Skeletal muscle satellite cell (primary cell): ENCODE results near the gene ARMH3.

Experiments used
- H3K27me3 ChIP-seq: 2 replicates; pipeline ENCODE4 v1.7.0; 2013; ENCODE audit warnings: low read length; ENCODE audit not compliant: control insufficient read depth, insufficient read depth
- H3K36me3 ChIP-seq: 2 replicates; pipeline ENCODE4 v1.7.0; 2013; ENCODE audit warnings: mild to moderate bottlenecking, control low read depth, low read length; ENCODE audit not compliant: insufficient read depth
- H3K4me1 ChIP-seq: 2 replicates; pipeline ENCODE4 v1.7.0; 2013; ENCODE audit warnings: low read length; ENCODE audit not compliant: control insufficient read depth, insufficient read depth
- H3K4me2 ChIP-seq: 2 replicates; pipeline ENCODE4 v1.7.0; 2013; ENCODE audit warnings: mild to moderate bottlenecking, low read length
- H3K4me3 ChIP-seq: 2 replicates; pipeline ENCODE4 v1.7.0; 2013; ENCODE audit warnings: low read length
- H3K9ac ChIP-seq: 2 replicates; pipeline ENCODE4 v1.7.0; 2013; ENCODE audit warnings: mild to moderate bottlenecking, low read depth, low read length, moderate library complexity
- H3K9me3 ChIP-seq: replicated peaks from 2 replicates; pipeline ENCODE4 v1.7.0; 2013; ENCODE audit warnings: mild to moderate bottlenecking, control low read depth, low read length

The ARMH3 gene

DNA sequence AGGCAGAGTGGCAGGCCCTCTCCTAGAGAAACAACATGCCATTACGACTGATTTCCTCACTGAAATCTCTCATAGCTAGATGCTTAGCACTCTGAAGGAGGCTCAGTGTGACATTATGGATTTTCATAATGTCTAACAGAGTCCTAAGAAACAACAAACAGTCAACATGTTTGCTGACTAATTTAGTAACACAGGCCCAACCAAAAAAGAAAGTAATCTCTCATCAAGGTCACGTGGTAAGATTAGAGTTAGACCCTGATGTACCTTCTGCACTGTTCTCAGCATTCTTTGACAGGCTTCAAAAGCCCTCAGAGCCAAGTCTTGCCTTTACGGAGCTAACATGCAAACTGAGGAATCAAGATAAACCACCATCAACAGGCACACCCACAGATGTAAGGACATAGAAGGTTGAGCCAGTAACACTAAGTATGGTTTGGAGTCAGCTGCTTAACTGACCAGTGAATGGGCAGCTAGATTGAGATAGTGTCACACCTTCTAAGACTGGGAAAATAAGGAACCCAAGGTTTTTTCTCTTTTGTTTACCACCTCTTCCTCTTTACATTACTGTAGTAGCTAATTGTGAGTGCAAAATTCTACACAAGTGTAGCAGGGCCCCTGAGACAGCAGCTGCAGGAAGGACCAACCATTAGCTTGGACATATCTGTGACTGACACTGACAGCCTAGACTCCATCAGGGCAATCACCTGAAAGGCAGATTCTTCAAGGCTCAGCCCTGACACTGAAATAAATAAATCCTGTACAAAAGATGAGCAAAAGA, 197.1 kb downstream of the ARMH3 start:
- Histone ChIP-seq H3K4me3 (no peak overlapping the region), H3K9me3 (no peaks in the 10 kb centered on the region), H3K27me3 (no peaks in the 10 kb centered on the region), H3K4me2 (no peak overlapping the region), H3K4me1 (peaks cover 9% of the 10 kb centered on the region), H3K36me3 (no peaks in the 10 kb centered on the region), H3K9ac (no peak overlapping the region)

DNA sequence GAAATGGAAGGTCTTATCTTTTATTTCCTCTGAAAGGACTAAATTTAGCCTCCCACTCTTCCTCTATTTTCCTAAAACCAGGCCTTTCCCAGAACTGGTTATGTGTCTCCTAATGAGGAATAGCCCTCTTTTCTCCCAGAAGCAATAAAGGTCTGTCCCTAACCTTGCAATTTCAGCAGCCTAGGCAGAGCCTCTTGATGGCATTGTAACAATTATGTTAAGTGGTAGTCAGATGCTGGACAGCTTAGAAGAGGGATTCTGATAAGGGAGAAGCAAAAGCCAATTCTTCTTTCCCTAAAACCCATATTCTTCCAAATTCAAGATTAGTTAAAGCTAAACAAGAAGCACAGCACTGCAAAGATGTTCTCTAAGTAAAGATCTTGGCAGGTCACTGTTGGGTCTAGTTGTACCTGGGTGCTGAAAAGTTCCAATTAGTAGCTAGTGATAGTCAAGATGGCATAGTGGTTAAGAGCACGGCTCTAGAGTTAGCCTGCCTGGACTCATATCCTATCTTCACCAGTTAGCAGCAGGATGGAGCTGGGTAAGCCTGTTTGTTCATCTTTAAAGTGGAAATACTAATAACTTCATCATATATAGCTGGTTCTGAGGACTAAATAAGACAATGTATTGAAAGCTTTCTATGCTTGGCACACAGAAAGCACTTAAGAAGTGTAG, 198.0 kb downstream of the ARMH3 start:
- Histone ChIP-seq H3K4me2 (no peak overlapping the region), H3K36me3 (no peaks in the 10 kb centered on the region), H3K27me3 (no peaks in the 10 kb centered on the region), H3K9me3 (no peaks in the 10 kb centered on the region), H3K4me1 (peaks cover 9% of the 10 kb centered on the region), H3K9ac (no peak overlapping the region), H3K4me3 (no peak overlapping the region)

DNA sequence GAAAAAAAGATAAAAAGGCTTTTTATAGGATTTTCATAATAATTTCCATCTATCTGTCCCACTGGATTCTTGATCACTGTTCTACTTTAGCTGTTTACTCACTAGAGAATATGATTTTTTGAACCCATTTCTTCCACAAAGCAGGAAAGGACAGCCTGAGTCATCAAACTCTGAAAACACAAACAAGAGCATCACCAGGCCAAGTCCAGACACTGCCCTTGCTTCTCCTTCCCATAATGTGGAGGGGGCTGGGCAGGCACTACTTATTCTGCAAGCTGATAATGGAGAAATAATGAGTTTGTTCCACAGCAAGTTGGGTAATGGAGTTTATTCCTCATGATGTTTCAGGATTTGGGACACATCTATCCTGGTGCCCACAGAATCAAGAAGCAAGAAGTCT, 199.3 kb downstream of the ARMH3 start:
- peaks cover 9% of the 10 kb centered on the region for H3K4me1 ChIP-seq
- H3K4me2 ChIP-seq: no peak overlapping the region
- H3K36me3 ChIP-seq: no peaks in the 10 kb centered on the region
- no peak overlapping the region for H3K9ac ChIP-seq
- H3K9me3 ChIP-seq: no peaks in the 10 kb centered on the region
- no peak overlapping the region for H3K4me3 ChIP-seq
- no peaks in the 10 kb centered on the region for H3K27me3 ChIP-seq

DNA sequence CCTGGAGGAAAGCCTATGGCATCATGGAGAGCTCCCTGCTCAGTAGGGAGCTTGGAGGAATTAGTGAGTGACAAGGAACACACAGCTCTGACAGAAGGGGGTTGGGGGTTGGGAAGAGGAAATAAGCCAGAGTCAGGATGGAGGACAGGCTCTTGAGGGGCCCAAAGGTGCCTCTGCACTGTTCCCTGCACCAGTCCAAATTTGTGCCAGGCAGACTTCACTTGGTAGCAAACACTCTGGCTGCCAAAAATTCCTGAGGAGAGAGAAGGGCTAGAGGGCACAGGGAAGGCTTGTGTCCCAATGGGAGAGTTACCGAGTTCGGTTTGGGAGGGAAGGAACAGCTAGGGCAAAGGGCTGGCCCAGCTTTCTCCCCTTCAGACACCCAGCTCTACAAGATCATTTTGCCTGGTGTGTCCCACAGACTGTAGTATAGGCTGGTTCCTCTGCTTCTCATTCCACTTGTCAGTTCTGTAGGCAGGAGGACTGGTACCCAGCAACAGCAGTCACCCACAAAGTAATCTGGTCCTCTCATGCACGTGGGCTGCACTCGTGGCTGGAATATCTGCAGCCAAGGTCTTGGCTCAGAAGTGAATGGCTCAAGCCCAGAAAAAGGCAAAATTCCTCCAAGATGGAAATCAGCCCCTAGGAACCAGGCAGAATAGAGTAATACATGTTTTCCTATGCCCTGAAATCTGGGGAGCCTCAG, 204.4 kb downstream of the ARMH3 start:
- Histone ChIP-seq H3K9me3 (no peaks in the 10 kb centered on the region), H3K27me3 (no peaks in the 10 kb centered on the region), H3K36me3 (no peaks in the 10 kb centered on the region)

DNA sequence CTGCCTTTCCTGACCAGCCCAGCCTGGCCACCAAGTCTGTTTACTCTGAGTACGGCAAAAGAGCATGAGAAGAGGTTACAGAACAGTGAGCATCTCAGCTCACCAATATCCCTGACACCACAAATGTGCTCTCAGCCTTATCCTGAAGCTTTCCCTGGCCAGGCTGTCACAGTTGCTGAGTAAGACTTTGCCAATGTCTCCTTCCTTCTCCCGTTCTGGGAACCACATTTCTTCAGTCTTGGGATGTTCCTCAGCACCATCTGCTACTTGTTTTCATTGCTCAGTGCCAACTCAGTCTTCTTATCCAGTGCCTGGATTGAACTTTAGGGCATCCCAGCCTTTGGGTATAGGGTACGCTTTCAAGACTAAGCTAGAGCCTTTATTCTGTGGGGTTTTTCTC, 205.2 kb downstream of the ARMH3 start:
- H3K4me2 ChIP-seq: no peak overlapping the region
- H3K9ac ChIP-seq: no peak overlapping the region
- H3K9me3 ChIP-seq: no peaks in the 10 kb centered on the region
- H3K27me3 ChIP-seq: no peaks in the 10 kb centered on the region
- H3K36me3 ChIP-seq: no peaks in the 10 kb centered on the region
- H3K4me1 ChIP-seq: no peaks in the 10 kb centered on the region
- no peak overlapping the region for H3K4me3 ChIP-seq

More for the DNA sequence above, 204.4 kb downstream of the ARMH3 start:
- Histone ChIP-seq H3K4me3 (no peak overlapping the region), H3K4me2 (no peak overlapping the region), H3K9ac (no peak overlapping the region), H3K4me1 (peaks cover 4% of the 10 kb centered on the region)

DNA sequence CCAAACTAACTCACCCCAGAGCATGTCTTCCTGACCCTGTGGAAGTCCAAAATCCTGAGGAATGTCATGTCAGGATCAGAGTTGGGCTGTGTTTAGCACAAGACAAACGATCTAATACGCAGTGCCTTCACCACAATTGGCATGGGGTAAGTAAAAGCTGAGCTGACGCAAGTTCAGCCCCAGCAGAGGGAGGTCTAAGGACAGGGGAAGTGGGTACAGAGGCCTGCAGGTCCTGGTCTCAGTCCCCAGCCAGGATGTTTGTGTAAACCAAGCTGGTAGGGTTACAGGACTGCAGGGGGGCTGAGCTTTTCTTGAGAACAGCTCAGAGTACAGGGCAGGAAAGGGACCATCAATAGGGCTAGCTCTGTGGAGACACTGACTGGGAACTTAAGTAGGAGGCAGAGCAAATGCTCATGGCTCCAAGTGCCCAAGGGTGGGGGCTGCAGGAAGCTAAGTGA, 207.1 kb downstream of the ARMH3 start:
- no peak overlapping the region for H3K4me3 ChIP-seq
- H3K36me3 ChIP-seq: no peaks in the 10 kb centered on the region
- H3K4me2 ChIP-seq: no peak overlapping the region
- H3K27me3 ChIP-seq: no peaks in the 10 kb centered on the region
- H3K9me3 ChIP-seq: no peaks in the 10 kb centered on the region
- H3K9ac ChIP-seq: no peak overlapping the region
- H3K4me1 ChIP-seq: no peaks in the 10 kb centered on the region

DNA sequence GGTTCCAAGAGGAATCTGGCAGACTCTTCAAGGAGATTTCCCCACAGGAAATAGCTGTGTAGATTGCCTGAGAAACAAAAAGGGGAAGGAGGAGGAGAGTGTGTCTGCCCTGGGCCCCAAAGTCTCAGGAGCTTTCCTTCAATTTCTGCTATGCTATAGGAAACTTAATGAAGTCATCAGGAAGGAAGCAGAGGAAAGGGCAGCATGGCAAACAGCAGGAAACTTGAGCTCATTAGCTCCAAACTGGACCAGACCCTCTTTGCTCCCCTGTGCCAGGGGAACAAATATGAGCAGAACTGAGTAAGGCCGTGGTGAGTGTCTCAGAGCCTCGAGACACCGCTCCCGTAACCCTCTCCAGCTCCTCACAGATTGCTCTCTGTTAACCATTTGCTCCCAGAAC, 207.6 kb downstream of the ARMH3 start:
- no peak overlapping the region for H3K4me3 ChIP-seq
- no peaks in the 10 kb centered on the region for H3K9me3 ChIP-seq
- no peak overlapping the region for H3K4me2 ChIP-seq
- H3K36me3 ChIP-seq: no peaks in the 10 kb centered on the region
- H3K4me1 ChIP-seq: no peaks in the 10 kb centered on the region
- no peak overlapping the region for H3K9ac ChIP-seq
- H3K27me3 ChIP-seq: no peaks in the 10 kb centered on the region

DNA sequence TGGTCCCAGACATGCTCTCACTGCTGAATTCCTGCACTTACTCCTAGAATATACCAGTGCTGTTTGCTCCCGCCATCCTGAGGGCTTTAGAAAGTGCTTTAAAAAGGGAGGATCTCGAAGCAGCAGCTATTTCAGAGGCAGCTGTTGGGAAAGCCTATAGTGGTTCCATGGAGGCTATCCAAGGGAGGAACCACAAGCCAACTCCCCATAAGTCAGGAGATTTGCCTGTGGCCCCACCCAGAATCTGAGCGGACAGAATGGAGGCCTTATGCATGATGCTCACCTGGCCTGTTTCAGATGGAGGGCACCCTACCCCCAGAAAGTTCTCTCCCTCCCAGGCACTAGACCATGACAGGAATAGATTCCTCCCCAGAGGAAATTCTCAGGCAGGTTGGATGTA, 210.1 kb downstream of the ARMH3 start:
- Histone ChIP-seq H3K27me3 (no peaks in the 10 kb centered on the region), H3K9me3 (no peaks in the 10 kb centered on the region), H3K4me1 (peaks cover 1% of the 10 kb centered on the region)

DNA sequence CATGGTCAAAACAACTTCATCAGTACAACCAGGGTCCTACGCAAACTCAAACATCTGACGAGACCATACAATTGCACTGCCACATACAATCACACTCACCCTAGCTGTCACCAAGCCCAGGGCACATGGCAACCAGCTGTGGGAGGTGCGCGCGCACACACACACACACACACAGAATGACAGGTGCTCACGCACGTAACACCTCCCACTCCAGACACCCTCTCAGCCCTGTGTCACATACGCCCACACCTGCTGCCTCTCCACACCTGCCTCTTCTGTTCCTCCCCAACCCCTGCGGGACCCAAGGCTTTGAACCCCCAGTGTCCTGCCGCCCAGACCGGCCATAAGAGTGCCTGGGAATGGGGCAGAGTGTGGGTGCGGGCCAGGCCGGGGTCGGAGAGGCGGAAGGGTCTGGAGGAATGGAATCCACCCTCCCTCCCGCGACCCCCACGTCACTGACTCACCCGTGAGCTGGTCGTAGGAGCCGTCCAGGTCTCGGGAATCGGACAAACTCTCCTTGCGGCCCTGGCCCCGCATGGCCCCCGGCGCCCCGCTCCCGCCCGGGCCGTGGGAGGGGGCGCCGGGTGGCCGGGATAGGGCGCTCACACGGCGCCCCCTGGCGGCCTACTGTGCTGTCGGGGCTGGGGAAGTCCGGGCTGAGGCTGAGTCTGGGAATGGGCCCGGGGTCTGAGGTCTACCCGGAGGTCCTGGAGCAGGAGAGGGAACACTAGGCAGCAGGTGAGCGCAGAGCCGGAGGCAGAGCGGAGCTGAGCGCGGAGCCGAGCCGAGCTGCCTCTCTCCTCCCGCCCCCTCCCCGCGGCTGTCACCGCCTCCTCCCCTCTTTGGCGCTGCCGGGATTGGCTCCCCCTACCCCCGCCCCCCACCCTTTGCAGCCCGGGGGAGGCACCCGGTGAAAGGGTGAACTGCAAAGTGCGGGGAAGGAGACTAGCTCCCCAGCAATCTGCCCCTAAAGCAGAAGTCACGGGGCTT, 212.6 kb downstream of the ARMH3 start, which contains the start of gene KCNIP2:
Gene KCNIP2 (minus strand): TSS at position 769 of the 990 bp plus-strand sequence. CDS start 232 bp downstream, at position 537.
- H3K4me3 ChIP-seq: no peak within 1 kb of the TSS
- H3K9me3 ChIP-seq: no peaks in the 10 kb centered on the region
- H3K9ac ChIP-seq: no peak within 1 kb of the TSS
- H3K27me3 ChIP-seq: no peaks in the 10 kb centered on the region
- H3K36me3 ChIP-seq: no peaks in the 10 kb centered on the region
- no peak within 1 kb of the TSS for H3K4me2 ChIP-seq
- peaks cover 9% of the 10 kb centered on the region for H3K4me1 ChIP-seq

More for the DNA sequence above, 210.1 kb downstream of the ARMH3 start:
- Histone ChIP-seq H3K36me3 (no peaks in the 10 kb centered on the region), H3K4me3 (no peak overlapping the region), H3K9ac (no peak overlapping the region), H3K4me2 (no peak overlapping the region)

DNA sequence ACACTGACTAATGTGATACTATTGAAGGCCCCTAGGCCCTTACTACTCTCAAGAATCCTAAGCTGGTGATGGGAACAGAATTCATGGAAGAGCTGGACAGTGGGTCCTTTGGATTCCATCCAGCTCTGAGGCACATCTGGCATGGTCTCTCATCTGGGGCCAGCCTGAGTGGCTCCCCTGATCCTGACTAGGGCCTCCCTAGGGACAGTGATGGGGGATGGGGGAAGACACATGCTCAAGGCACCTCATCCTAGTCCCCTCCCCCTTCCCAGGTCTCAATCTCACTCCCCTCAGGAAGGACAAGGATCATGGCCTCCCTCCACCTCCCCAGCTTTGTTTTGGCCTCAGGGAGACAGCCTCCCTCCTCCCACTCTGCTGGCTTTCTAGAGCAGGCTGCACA, 214.1 kb downstream of the ARMH3 start:
- Histone ChIP-seq H3K27me3 (no peaks in the 10 kb centered on the region), H3K4me2 (no peak overlapping the region), H3K9ac (no peak overlapping the region), H3K4me3 (no peak overlapping the region), H3K4me1 (peaks cover 9% of the 10 kb centered on the region), H3K36me3 (no peaks in the 10 kb centered on the region), H3K9me3 (no peaks in the 10 kb centered on the region)
